Activated CD4-positive, alpha-beta T cell treated with anti-CD3 and anti-CD28 coated beads for 36 hours (primary cell): ENCODE measurements around the gene MRPL22. TPM values are rescaled to one million over a fixed set of nuclear protein-coding genes. Genes with fewer than 3 reads are reported as not detected.
"Not testable (repeated sequence)": the region's sequence is repeated elsewhere in the genome, so short reads cannot be mapped to it uniquely, and the experiment has no call there.

Source experiments
- ATAC-seq: fragments of 200-7000 bp; cut with Tn5 transposase; one replicate; pipeline ENCODE4 v1.10.0; 2021; ENCODE audit warnings: mild to moderate bottlenecking, moderate library complexity
- CTCF ChIA-PET: fragments of 350-600 bp; sonication (Branson Sonifier 250); formaldehyde crosslinking; loops from one replicate; lab custom pipeline; 2021; ENCODE audit warnings: antibody characterized with exemption; lab: Charles Lee
- POLR2A ChIA-PET: fragments of 350-600 bp; sonication (Branson Sonifier 250); formaldehyde crosslinking; loops from one replicate; lab custom pipeline; 2021; ENCODE audit warnings: antibody characterized with exemption, inconsistent platforms; lab: Charles Lee
- DNase-seq: peaks from one replicate; pipeline ENCODE4 v3.0.0-alpha.2; 2020
- H3K27ac Mint-ChIP-seq: one replicate; pipeline ENCODE4 v1.8.0; 2021; ENCODE audit warnings: mixed read lengths
- H3K27me3 Mint-ChIP-seq: one replicate; pipeline ENCODE4 v1.8.0; 2021; ENCODE audit warnings: mixed read lengths
- H3K36me3 Mint-ChIP-seq: one replicate; pipeline ENCODE4 v1.8.0; 2021; ENCODE audit warnings: low read depth, mixed read lengths
- H3K4me1 Mint-ChIP-seq: one replicate; pipeline ENCODE4 v1.8.0; 2021; ENCODE audit warnings: mixed read lengths
- H3K4me3 Mint-ChIP-seq: one replicate; pipeline ENCODE4 v1.8.0; 2021; ENCODE audit warnings: mild to moderate bottlenecking, moderate library complexity, mixed read lengths
- H3K9me3 Mint-ChIP-seq: one replicate; pipeline ENCODE4 v1.8.0; 2021; ENCODE audit warnings: low read depth, mixed read lengths
- intact Hi-C, 2 experiments: fragments of 100-400 bp; cut with DNase I in 1 of 2; cut with micrococcal nuclease in 1 of 2; formaldehyde crosslinking; loops; one replicate each; pipeline versions ENCODE4 v1.14.2 to v1.15.1; 2022 to 2024; cut with DNase I, micrococcal nuclease
- total RNA-seq, 2 experiments: library from RNA; stranded (reverse); gene quantifications; one replicate each; pipeline ENCODE4 v1.2.3, GENCODE V29; 2021

MRPL22 gene
- total RNA-seq, 2 experiments from 2014 or later, result 77.2 to 86.7 TPM

DNA sequence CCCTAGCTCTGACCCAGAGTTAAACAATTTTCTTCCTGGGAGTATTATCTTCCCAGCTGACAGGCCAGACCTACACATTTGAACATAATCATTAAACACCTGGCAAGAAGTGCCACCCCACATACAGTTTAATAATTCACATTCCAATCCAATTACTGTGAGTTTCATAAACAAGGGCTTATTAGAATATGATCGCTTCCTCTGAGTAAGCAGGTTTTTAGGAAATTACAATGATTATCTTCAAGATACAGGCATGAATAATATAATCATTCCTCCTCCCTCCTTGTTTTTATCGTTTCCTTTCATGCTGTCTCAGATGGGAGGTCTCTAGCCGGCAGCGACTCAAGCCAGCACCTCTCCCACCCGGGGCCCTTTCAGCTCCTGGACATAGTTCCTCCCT lies 56.9 kb downstream of the MRPL22 start:
- Mint-ChIP-seq H3K4me1 (no peaks in the 10 kb centered on the region), H3K4me3 (no peak overlapping the region), H3K9me3 (no peaks in the 10 kb centered on the region), H3K27me3 (peaks cover 13% of the 10 kb centered on the region), H3K36me3 (no peaks in the 10 kb centered on the region), H3K27ac (no peak overlapping the region)
- ATAC-seq (no peak), DNase-seq (no peak)
- ChIA-PET POLR2A (no interaction called here), CTCF (interaction anchor here (0.6 kb wide), 1 partner anchor 962 kb away, joined by 3 read pairs; no protein-coding TSS in a partner anchor)
- intact Hi-C loops, result no loop called here

DNA sequence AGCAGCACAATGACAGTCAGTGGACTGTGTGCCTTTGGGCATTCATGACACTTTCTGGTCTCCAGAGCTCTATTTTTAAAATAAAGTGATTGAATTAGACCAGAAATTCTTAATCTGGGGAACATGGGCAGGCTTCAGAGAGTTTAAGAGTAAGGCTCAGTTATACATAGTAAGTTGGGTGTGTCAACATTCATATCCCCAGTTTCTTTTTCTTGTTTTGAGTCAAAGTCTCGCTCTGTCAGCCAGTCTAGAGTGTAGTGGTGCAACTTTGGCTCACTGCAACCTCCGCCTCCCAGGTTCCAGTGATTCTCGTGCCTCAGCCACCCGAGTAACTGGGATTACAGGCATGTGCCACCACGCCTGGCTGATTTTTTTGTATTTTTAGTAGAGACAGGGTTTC lies 59.0 kb downstream of the MRPL22 start:
- Mint-ChIP-seq H3K36me3 (no peaks in the 10 kb centered on the region), H3K4me1 (no peaks in the 10 kb centered on the region), H3K27me3 (peaks cover 13% of the 10 kb centered on the region), H3K9me3 (no peaks in the 10 kb centered on the region), H3K27ac (no peak overlapping the region), H3K4me3 (no peak overlapping the region)
- ATAC-seq (no peak), DNase-seq (no peak)
- ChIA-PET CTCF (interaction anchor here (0.8 kb wide), 1 partner anchor 613 kb away, joined by 3 read pairs; no protein-coding TSS in a partner anchor), POLR2A (no interaction called here)
- intact Hi-C loops, result loop anchor here in 1 of 2 experiments (10.0 kb wide), 1 partner anchor 345 kb away; no protein-coding TSS in a partner anchor

DNA sequence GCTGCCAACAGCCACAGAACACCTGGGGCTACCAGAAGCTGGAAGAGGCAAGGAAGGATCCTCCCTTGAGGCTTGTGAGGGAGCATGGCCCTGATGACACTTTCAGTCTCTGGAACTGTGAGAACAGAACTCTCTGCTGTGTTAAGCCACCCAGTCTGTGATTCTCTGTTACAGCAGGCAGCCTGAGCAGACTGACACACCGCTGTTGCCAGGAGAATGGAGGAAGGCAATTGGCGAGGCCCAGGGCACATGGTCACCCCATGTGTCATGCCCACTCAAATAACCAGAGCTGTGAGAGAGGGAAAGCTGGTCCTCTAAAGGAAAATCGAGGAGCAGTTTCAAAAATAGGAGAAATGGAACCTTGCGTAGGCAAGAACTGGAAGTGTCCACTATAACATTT lies 60.6 kb downstream of the MRPL22 start:
- H3K4me1 Mint-ChIP-seq, result no peaks in the 10 kb centered on the region
- no peak for DNase-seq
- ATAC-seq, result no peak
- no peak overlapping the region for H3K4me3 Mint-ChIP-seq
- H3K9me3 Mint-ChIP-seq, result no peaks in the 10 kb centered on the region
- peaks cover 16% of the 10 kb centered on the region for H3K27me3 Mint-ChIP-seq
- ChIA-PET POLR2A (no interaction called here), CTCF (no interaction called here)
- H3K27ac Mint-ChIP-seq, result no peak overlapping the region
- no peaks in the 10 kb centered on the region for H3K36me3 Mint-ChIP-seq
- intact Hi-C loops, result loop anchor here in 1 of 2 experiments (10.0 kb wide), 1 partner anchor 347 kb away; no protein-coding TSS in a partner anchor

DNA sequence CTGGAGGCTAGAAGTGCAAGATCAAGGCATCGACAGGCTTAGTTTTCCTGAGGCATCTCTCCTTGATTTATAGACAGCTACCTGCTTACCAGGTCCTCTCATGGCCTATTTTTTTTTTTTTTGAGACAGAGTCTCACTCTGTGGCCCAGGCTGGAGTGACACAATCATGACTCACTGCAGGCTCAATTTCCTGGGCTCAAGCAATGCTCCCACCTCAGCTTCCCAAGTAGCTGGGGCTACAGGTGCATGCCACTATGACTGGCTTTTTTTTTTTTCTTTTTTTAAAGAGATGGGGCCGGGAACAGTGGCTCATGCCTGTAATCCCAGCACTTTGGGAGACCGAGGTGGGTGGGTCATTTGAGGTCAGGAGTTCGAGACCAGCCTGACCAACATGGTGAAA lies 61.8 kb downstream of the MRPL22 start:
- ATAC-seq, POLR2A ChIA-PET, DNase-seq, H3K36me3 Mint-ChIP-seq, H3K4me1 Mint-ChIP-seq, H3K9me3 Mint-ChIP-seq, H3K27ac Mint-ChIP-seq, H3K4me3 Mint-ChIP-seq: not testable (repeated sequence)
- H3K27me3 Mint-ChIP-seq, result peaks cover 21% of the 10 kb centered on the region
- CTCF ChIA-PET, result interaction anchor here (3.1 kb wide), 1 partner anchor 58 kb away, joined by 12 read pairs; no protein-coding TSS in a partner anchor
- intact Hi-C loops, result loop anchor here in 1 of 2 experiments (10.0 kb wide), 1 partner anchor 348 kb away; no protein-coding TSS in a partner anchor

DNA sequence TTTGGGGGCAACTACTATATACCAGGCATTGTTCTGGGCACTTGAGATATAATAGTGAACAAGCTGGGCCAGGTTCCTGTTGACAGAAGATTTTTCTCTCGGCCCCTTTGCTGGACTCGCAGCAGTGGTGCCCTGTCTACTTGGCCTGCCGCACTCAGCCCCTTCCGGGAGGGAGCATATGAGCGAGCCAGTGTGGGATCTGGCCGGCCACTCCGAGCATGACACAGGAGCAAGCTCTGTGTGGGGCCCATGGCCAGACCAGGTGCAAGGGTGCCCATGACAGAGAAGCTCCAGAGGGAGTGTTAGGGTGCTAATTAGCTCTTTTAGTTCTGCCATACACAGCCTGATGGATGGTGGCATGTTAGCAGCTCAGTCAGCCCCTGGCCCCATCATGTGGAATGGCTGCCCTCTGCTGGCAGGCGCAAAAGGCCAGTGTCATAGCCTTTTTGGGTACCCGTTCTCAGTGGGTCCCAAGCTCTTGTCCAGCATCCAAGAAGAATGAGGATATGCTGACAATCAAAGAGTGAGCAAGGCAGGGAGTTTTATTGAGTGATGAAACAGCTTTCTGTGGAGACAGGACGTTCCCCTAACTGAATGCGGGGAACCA lies 63.4 kb downstream of the MRPL22 start:
- ATAC-seq, result peak; percentile 51
- H3K27ac Mint-ChIP-seq, result no peak overlapping the region
- CTCF ChIA-PET, result interaction anchor here (0.6 to 3.1 kb wide), 4 partner anchors 31 to 354 kb away, joined by 3 to 12 read pairs (median 7); no protein-coding TSS in a partner anchor
- H3K9me3 Mint-ChIP-seq, result no peaks in the 10 kb centered on the region
- H3K27me3 Mint-ChIP-seq, result peaks cover 19% of the 10 kb centered on the region
- no peaks in the 10 kb centered on the region for H3K36me3 Mint-ChIP-seq
- peak; percentile 60 for DNase-seq
- POLR2A ChIA-PET, result interaction anchor here (0.5 kb wide), 1 partner anchor 32 kb away, joined by 3 read pairs; no protein-coding TSS in a partner anchor
- no peaks in the 10 kb centered on the region for H3K4me1 Mint-ChIP-seq
- intact Hi-C loops, result loop anchor here in 1 of 2 experiments (1.0 to 10.0 kb wide), 2 partner anchors 63 to 349 kb away; partner anchors contain the start of gene MRPL22
- no peak overlapping the region for H3K4me3 Mint-ChIP-seq

DNA sequence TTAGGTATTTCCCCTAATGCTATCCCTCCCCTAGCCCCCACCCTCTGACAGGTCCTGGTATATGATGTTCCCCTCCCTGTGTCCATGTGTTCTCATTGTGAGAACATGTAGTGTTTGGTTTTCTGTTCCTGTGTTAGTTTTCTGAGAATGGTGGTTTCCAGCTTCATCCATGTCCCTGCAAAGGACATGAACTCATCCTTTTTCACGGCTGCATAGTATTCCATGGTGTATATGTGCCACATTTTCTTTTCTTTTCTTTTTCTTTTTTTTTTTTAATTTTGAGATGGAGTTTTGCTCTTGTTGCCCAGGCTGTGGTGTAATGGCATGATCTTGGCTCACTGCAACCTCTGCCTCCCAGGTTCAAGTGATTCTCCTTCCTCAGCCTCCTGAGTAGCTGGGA lies 65.4 kb downstream of the MRPL22 start:
- H3K4me3 Mint-ChIP-seq, H3K36me3 Mint-ChIP-seq, H3K4me1 Mint-ChIP-seq, POLR2A ChIA-PET, H3K27ac Mint-ChIP-seq, DNase-seq, H3K9me3 Mint-ChIP-seq, ATAC-seq: not testable (repeated sequence)
- peaks cover 19% of the 10 kb centered on the region for H3K27me3 Mint-ChIP-seq
- intact Hi-C loops, result loop anchor here in 1 of 2 experiments (10.0 kb wide), 1 partner anchor 351 kb away; no protein-coding TSS in a partner anchor
- CTCF ChIA-PET, result interaction anchor here (3.0 kb wide), 1 partner anchor 356 kb away, joined by 10 read pairs; no protein-coding TSS in a partner anchor

DNA sequence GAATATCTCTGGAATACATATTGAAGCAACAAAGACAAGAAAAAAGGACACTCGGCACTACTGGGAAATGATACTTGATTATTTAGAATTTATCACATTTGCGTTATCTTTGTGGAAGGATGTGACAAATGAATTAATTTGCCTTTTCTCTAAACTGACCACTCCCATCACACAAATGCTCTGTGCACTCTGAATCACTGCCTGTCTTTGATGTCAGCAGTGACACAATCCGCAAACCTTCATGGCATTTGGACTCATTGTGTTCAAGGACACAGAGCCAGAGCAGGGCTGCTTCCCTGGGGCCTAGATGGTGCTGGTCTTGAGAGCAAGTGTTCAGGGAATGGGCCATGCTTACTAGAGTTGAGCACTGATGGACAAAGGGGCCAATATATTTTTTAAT lies 67.8 kb downstream of the MRPL22 start:
- intact Hi-C loops, result loop anchor here in 1 of 2 experiments (10.0 kb wide), 1 partner anchor 354 kb away; no protein-coding TSS in a partner anchor
- no peaks in the 10 kb centered on the region for H3K36me3 Mint-ChIP-seq
- H3K27me3 Mint-ChIP-seq, result peaks cover 27% of the 10 kb centered on the region
- H3K4me3 Mint-ChIP-seq, result no peak overlapping the region
- ATAC-seq (no peak), DNase-seq (no peak)
- peaks cover 1% of the 10 kb centered on the region for H3K9me3 Mint-ChIP-seq
- H3K27ac Mint-ChIP-seq, result no peak overlapping the region
- CTCF ChIA-PET, result no interaction called here
- POLR2A ChIA-PET, result no interaction called here
- H3K4me1 Mint-ChIP-seq, result no peaks in the 10 kb centered on the region

DNA sequence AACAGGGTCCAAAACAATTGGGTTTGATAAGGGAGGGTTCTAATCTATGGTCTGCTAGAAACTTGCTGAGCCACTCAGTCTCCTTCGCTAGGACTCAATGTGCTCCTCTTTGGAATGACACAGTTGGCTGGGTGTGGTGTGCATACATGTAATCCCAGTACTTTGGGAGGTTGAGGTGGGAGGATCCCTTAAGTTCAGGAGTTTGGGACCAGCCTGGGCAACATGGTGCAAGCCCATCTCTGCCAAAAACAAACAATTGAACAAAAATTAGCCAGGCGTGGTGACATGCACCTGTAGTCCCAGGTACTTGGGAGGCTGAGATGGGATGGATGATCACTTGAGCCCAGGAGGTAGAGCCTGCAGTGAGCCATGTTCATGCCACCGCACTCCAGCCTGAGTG lies 70.0 kb downstream of the MRPL22 start:
- ATAC-seq, result no peak
- CTCF ChIA-PET, result interaction anchor here (0.6 kb wide), 1 partner anchor 357 kb away, joined by 3 read pairs; no protein-coding TSS in a partner anchor
- intact Hi-C loops, result no loop called here
- Mint-ChIP-seq H3K27me3 (peaks cover 35% of the 10 kb centered on the region), H3K4me3 (no peak overlapping the region), H3K4me1 (peaks cover 3% of the 10 kb centered on the region), H3K27ac (no peak overlapping the region), H3K36me3 (no peaks in the 10 kb centered on the region), H3K9me3 (peaks cover 1% of the 10 kb centered on the region)
- no peak for DNase-seq
- POLR2A ChIA-PET, result no interaction called here

DNA sequence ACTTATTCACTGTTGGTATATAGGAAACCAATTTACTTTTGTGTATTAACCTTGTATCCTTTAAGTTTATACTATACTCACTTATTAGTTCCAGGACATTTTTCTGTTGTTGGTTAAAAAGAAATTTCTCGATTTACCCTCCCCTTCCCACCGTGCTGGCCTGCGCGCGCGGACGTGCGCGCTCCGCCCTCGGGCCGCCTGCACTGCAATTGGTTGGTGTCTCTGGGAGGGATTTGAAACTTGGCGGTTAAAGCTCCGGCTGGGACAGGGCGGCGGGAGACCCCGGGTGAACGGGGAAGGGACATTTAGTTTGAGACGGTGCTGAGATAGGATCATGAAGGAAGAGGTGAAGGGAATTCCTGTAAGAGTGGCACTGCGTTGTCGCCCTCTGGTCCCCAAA lies 72.7 kb downstream of the MRPL22 start, which contains the start of gene KIF4B:
Gene KIF4B, plus strand, starts transcription at position 230 of the 400 bp plus-strand sequence. Its CDS starts 105 bp downstream, at position 335.
- no peak for ATAC-seq
- Mint-ChIP-seq H3K27me3 (peaks cover 29% of the 10 kb centered on the region), H3K27ac (no peak within 1 kb of the TSS), H3K9me3 (peaks cover 1% of the 10 kb centered on the region), H3K4me1 (peaks cover 3% of the 10 kb centered on the region), H3K36me3 (no peaks in the 10 kb centered on the region), H3K4me3 (no peak within 1 kb of the TSS)
- ChIA-PET CTCF (no interaction called here), POLR2A (no interaction called here)
- intact Hi-C loops, result no loop called here
- DNase-seq, result no peak

DNA sequence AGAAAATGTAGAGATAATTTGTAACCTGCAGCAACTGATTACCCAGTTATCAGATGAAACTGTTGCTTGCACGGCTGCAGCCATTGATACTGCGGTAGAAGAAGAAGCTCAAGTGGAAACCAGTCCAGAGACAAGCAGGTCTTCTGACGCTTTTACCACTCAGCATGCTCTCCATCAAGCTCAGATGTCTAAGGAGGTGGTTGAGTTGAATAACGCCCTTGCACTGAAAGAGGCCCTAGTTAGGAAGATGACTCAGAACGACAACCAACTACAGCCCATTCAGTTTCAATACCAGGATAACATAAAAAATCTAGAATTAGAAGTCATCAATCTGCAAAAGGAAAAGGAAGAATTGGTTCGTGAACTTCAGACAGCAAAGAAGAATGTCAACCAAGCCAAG lies 74.4 kb downstream of the MRPL22 start:
- Mint-ChIP-seq H3K4me3 (no peak overlapping the region), H3K36me3 (no peaks in the 10 kb centered on the region), H3K9me3 (peaks cover 1% of the 10 kb centered on the region), H3K27me3 (peaks cover 26% of the 10 kb centered on the region), H3K27ac (no peak overlapping the region), H3K4me1 (peaks cover 3% of the 10 kb centered on the region)
- intact Hi-C loops, result no loop called here
- ChIA-PET POLR2A (no interaction called here), CTCF (interaction anchor here (0.8 kb wide), 1 partner anchor 9 kb away, joined by 3 read pairs; no protein-coding TSS in a partner anchor)
- peak; percentile 33 for ATAC-seq
- no peak for DNase-seq

DNA sequence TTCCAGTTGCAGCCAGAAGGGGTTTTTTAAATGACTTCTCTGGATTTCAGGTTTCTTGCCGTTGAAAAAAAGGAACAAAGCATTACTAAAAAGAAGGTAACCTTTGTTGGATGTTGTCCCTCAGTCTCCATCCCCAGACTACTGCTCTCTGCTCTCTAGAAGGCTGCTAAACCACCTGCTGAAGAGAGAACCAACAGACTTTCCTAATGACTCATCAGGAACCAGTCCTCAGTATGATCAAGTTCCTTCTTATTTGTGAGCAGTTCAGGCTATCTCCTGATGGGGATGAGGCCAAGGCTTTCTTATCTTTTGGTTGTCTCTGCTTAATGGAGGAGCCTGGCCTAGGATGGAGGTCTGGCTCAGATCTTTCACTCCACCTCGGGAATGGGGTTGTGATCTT lies 76.7 kb downstream of the MRPL22 start:
- Mint-ChIP-seq H3K4me3 (no peak overlapping the region), H3K4me1 (peaks cover 3% of the 10 kb centered on the region), H3K27me3 (peaks cover 21% of the 10 kb centered on the region), H3K27ac (no peak overlapping the region), H3K9me3 (peaks cover 1% of the 10 kb centered on the region), H3K36me3 (no peaks in the 10 kb centered on the region)
- no peak for DNase-seq
- ChIA-PET POLR2A (no interaction called here), CTCF (interaction anchor here (0.7 kb wide), 1 partner anchor 27 kb away, joined by 3 read pairs; no protein-coding TSS in a partner anchor)
- intact Hi-C loops, result no loop called here
- peak; percentile 68 for ATAC-seq
